GM10266 (cell line): ENCODE measurements around the gene CARD9.
"Not testable (repeated sequence)": the region's sequence is repeated elsewhere in the genome, so short reads cannot be mapped to it uniquely, and the experiment has no call there.

ENCODE experiments used
- DNase-seq: peaks from one replicate; pipeline ENCODE4 v3.0.0; 2012; ENCODE audit errors: extremely low spot score
- TF ChIP-seq, protein P1 (sequence below): IDR thresholded peaks from 2 replicates; pipeline ENCODE4 v1.5.1; 2012; ENCODE audit warnings: mild to moderate bottlenecking, low read depth; ENCODE audit not compliant: control insufficient read depth, insufficient read depth; ENCODE audit errors: missing control alignments

Gene CARD9

DNA sequence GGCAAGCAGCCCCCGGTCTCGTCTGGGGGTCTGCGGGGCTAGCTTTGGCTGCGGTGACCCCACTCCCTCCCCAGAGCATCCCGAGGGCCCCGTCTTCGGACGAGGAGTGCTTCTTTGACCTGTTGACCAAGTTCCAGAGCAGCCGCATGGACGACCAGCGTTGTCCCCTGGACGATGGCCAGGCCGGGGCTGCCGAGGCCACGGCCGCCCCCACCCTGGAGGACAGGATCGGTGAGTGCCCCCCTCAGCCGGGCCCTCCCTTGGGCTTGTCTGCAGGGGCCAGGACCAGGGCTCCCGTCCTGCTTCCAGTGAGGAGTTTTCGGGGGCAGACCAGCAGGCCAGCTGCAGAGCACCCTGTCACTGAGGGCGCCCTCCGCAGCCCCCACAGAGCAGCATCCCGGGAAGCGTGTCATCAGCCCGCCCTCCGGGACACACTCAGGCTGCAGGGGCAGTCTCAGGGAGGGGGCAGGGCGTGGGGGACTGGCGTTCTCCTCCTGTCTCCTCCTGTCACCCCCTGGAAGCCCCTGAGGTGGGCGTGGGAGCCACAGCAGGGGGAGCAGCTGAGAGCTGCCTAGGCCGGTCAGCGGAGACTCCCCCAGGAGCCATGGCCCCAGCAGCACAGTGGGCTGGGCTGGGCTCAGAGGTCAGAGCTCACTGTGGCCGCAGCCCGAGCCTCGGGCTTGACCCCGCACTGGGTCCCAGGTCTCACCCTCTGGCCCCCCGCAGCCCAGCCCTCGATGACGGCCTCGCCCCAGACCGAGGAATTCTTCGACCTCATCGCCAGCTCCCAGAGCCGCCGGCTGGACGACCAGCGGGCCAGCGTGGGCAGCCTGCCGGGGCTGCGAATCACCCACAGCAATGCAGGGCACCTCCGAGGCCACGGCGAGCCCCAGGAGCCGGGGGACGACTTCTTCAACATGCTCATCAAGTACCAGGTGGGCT, 17.6 kb downstream of the CARD9 start:
- TF ChIP-seq, protein P1, sequence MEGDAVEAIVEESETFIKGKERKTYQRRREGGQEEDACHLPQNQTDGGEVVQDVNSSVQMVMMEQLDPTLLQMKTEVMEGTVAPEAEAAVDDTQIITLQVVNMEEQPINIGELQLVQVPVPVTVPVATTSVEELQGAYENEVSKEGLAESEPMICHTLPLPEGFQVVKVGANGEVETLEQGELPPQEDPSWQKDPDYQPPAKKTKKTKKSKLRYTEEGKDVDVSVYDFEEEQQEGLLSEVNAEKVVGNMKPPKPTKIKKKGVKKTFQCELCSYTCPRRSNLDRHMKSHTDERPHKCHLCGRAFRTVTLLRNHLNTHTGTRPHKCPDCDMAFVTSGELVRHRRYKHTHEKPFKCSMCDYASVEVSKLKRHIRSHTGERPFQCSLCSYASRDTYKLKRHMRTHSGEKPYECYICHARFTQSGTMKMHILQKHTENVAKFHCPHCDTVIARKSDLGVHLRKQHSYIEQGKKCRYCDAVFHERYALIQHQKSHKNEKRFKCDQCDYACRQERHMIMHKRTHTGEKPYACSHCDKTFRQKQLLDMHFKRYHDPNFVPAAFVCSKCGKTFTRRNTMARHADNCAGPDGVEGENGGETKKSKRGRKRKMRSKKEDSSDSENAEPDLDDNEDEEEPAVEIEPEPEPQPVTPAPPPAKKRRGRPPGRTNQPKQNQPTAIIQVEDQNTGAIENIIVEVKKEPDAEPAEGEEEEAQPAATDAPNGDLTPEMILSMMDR: no peak
- no peak for DNase-seq

DNA sequence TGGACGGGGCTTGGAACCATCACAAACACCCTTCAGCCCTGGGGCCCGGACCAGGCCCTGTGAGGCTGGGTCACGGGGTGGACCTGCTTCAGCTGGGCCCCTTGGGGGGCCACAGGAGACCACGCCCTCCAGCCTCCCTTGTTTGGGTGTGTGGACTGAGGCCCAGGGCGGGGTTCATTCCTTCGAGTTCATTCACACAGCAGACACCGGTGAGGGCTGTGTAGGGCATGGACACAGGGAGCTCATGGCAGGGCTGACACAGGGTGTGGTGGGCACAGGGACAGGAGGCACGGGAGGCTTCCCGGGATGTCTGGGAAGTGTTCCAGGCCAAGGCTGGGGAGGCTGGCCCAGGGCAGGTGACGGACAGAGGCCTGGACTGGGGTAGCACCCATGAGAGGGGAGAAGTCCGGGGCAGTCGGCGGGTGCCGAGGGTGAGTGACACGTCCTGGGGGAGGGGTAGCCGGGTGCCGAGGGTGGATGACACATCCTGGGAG, 18.8 kb downstream of the CARD9 start:
- no peak for DNase-seq
- TF ChIP-seq, protein P1: no peak

DNA sequence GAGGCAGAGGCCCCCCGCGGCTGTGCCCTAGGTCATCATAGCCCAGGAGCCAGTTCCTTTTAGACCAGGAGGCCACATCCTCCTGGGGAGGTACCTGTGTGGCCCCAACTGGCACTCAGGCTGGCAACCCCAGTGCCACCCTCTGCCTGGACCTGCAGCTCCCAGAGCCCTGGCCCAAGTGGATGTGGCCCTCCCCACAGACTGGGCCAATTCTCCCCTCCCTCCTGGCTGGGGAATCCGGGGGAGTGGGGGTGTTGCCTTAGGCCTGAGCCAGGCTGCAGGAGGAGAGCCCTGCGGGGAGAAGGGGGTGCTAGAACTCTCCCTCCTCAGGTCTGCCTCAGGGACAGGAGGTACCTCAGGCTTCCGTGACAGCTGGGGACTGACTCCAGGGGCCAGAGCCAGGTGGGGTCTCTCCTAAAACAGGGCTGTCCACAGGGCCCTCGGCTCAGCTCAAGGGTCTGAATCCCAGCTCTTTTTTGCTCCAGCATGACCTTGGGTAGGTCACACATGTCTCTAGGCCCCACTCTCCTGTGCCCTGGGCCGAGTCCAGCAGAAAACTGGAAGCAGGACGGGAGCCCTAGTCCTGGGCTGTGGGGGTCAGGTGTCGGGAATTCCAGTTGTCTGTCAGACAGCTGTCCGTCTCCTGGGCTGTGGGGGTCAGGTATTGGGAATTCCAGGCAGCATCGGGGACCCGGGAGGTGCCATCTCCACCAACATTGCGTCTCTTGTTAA, 19.5 kb downstream of the CARD9 start:
- TF ChIP-seq, protein P1: no peak
- no peak for DNase-seq

DNA sequence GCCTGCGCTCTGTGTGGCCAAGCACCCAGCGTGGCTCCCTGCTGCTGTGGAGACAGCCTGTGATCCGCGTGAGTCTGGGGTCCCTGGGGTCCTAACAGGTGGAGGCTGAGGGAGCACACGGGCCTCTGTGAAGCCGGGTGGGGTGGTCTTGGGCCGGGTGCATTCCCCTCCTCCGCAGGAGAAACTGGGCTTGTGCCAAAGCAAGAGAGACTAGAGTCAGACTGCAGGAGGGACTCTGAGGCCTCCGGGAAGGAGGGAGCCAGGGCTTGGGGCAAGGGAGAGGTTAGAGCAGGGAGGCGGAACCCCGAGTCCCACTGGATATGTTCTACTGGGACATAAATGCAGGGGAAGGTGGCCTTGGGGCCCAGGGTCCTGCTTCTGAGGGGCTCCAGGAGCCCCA, 20.4 kb downstream of the CARD9 start:
- no peak for DNase-seq
- TF ChIP-seq, protein P1: no peak

DNA sequence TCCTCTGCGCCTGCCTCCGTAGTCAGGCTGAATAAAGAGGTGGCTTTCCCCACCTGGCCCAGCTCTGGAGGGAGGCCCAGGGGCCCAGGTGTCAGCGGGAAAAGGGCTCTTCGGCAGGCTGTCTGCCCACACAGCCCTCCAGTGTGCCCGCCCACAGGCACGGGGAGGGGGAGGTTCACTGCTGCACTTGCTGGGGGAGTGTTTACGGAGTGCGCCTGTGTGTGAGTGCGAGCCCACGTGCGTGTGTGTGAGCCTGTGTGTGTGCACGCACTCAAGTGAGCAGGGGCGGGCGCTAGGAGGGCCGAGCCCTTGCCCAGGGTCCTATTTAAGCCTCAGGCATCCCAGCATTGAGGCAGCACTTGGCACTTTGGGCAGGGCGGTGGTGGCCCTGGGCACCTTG, 20.8 kb downstream of the CARD9 start:
- DNase-seq: no peak
- TF ChIP-seq, protein P1: no peak

DNA sequence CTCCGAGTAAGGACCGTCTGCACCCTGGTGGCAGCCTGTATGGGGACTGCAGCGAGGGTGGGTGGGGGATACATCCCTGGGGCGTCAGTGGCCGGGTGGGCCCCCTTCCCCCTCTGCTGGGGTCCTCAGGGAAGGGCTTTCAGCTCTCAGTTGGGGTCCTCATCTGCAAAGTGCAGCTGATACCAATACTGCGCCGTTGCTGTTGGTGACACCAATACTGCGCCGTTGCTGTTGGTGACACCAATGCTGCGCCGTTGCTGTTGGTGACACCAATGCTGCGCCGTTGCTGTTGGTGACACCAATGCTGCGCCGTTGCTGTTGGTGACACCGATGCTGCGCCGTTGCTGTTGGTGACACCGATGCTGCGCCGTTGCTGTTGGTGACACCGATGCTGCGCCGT, 21.6 kb downstream of the CARD9 start:
- DNase-seq: not testable (repeated sequence)

DNA sequence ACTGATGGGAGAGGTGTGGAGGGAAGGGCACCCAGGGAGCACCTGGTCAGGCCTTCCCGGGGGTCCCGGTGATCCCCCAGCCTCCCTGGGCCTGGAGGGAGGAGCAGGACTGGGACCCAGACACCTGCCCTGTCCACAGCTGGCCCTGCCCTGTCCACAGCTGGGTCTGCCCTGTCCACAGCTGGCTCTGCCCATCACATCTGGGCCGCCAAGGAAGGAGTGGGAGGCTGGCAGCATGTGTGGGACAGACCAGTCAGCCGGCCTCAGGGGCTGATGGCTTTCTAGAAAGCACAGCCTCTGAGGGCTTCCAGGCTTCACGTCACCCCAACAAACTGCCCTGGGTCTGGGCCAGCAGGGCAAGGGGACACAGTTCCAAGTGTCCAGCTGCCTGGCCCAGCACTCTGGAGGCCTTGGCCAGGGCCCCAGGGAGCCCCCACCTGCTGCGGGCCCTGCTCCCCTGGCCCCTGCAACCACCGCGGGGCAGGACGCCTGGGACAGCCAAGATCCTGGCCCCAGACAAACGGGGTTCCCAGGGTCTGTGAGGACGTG, 22.1 kb downstream of the CARD9 start:
- DNase-seq: no peak
- TF ChIP-seq, protein P1: no peak
